Astrocyte (in vitro differentiated cells and primary cell): ENCODE measurements around the gene CFAP97. TPM values are rescaled to one million over a fixed set of nuclear protein-coding genes. Genes with fewer than 3 reads are reported as not detected.

Experiments
- DNase-seq: peaks from one replicate; pipeline ENCODE4 v3.0.0-alpha.2; 2010; ENCODE audit warnings: low read depth
- FAIRE-seq: peaks from 2 replicates; lab custom pipeline; 2011; peaks lifted over from hg19 to GRCh38; lab: Jason Lieb, UNC
- H2AFZ ChIP-seq: 2 replicates; pipeline ENCODE4 v1.6.0; 2012; ENCODE audit warnings: low read depth, low read length, inconsistent platforms
- H3K27ac ChIP-seq: 2 replicates; pipeline ENCODE4 v1.5.1; 2011; ENCODE audit warnings: low read depth, low read length, inconsistent platforms
- H3K27me3 ChIP-seq: 2 replicates; pipeline ENCODE4 v1.6.0; 2011; ENCODE audit warnings: low read length, inconsistent platforms; ENCODE audit not compliant: insufficient read depth
- H3K36me3 ChIP-seq: 2 replicates; pipeline ENCODE4 v1.5.1; 2011; ENCODE audit warnings: low read length, inconsistent platforms; ENCODE audit not compliant: insufficient read depth
- H3K4me1 ChIP-seq: 2 replicates; pipeline ENCODE4 v1.5.1; 2011; ENCODE audit warnings: low read length, inconsistent platforms; ENCODE audit not compliant: insufficient read depth
- H3K4me2 ChIP-seq: 2 replicates; pipeline ENCODE4 v1.6.0; 2012; ENCODE audit warnings: low read length, inconsistent platforms
- H3K4me3 ChIP-seq: 2 replicates; pipeline ENCODE4 v1.5.1; 2011; ENCODE audit warnings: low read depth, mild to moderate bottlenecking, low read length, inconsistent platforms; ENCODE audit not compliant: insufficient read depth
- H3K79me2 ChIP-seq: 2 replicates; pipeline ENCODE4 v1.6.0; 2012; ENCODE audit warnings: mild to moderate bottlenecking, low read length, inconsistent platforms; ENCODE audit not compliant: insufficient read depth
- H3K9ac ChIP-seq: 2 replicates; pipeline ENCODE4 v1.6.0; 2012; ENCODE audit warnings: mild to moderate bottlenecking, low read length, inconsistent platforms
- H3K9me3 ChIP-seq: 2 replicates; pipeline ENCODE4 v1.5.1; 2012; ENCODE audit warnings: low read depth, mild to moderate bottlenecking, low read length, inconsistent platforms; ENCODE audit not compliant: insufficient read depth
- H4K20me1 ChIP-seq: 2 replicates; pipeline ENCODE4 v1.6.0; 2012; ENCODE audit warnings: low read length, inconsistent platforms; ENCODE audit not compliant: insufficient read depth
- H3K27ac Mint-ChIP-seq: one replicate; pipeline ENCODE4 v1.8.0; 2021; ENCODE audit warnings: mild to moderate bottlenecking, mixed read lengths; ENCODE audit not compliant: unreplicated experiment
- H3K27me3 Mint-ChIP-seq: one replicate; pipeline ENCODE4 v1.8.0; 2021; ENCODE audit warnings: low read depth, mixed read lengths; ENCODE audit not compliant: unreplicated experiment
- H3K36me3 Mint-ChIP-seq: one replicate; pipeline ENCODE4 v1.8.0; 2021; ENCODE audit warnings: low read depth, mixed read lengths; ENCODE audit not compliant: unreplicated experiment
- H3K4me1 Mint-ChIP-seq: one replicate; pipeline ENCODE4 v1.8.0; 2021; ENCODE audit warnings: low read depth, mixed read lengths; ENCODE audit not compliant: unreplicated experiment
- H3K4me3 Mint-ChIP-seq: one replicate; pipeline ENCODE4 v1.8.0; 2021; ENCODE audit warnings: mild to moderate bottlenecking, moderate library complexity, mixed read lengths; ENCODE audit not compliant: unreplicated experiment
- H3K9me3 Mint-ChIP-seq: one replicate; pipeline ENCODE4 v1.8.0; 2021; ENCODE audit warnings: mild to moderate bottlenecking, mixed read lengths; ENCODE audit not compliant: unreplicated experiment
- CTCF ChIP-seq: IDR thresholded peaks from 2 replicates; pipeline ENCODE4 v1.5.1; 2011; ENCODE audit warnings: low read depth, mild to moderate bottlenecking, inconsistent platforms, low read length, moderate library complexity; ENCODE audit not compliant: insufficient read depth
- EZH2 ChIP-seq: IDR thresholded peaks from 2 replicates; pipeline ENCODE4 v1.6.1; 2012; ENCODE audit warnings: mild to moderate bottlenecking, low read length, inconsistent platforms; ENCODE audit not compliant: insufficient read depth
- total RNA-seq: library from RNA; stranded (reverse); gene quantifications from 2 replicates; pipeline ENCODE4 v1.2.1, GENCODE V29; 2021

Gene CFAP97
- total RNA-seq, 1 donor from 2014 or later: 22.7 TPM

GRCh38 chr4:185139736-185140135 is 64.1 kb downstream of the CFAP97 start:
- peaks cover 10% of the 10 kb centered on the region for H3K27me3 Mint-ChIP-seq
- Histone ChIP-seq H2AFZ (no peak overlapping the region), H3K4me1 (peaks cover 12% of the 10 kb centered on the region), H3K27me3 (no peaks in the 10 kb centered on the region), H3K9ac (no peak overlapping the region), H3K9me3 (no peaks in the 10 kb centered on the region), H3K27ac (no peak overlapping the region), H3K4me2 (no peak overlapping the region), H3K79me2 (no peaks in the 10 kb centered on the region), H4K20me1 (no peaks in the 10 kb centered on the region), H3K4me3 (no peak overlapping the region), H3K36me3 (no peaks in the 10 kb centered on the region)
- H3K4me3 Mint-ChIP-seq: no peak overlapping the region
- no peak overlapping the region for H3K27ac Mint-ChIP-seq
- H3K9me3 Mint-ChIP-seq: no peaks in the 10 kb centered on the region
- FAIRE-seq: no peak
- H3K4me1 Mint-ChIP-seq: peaks cover 4% of the 10 kb centered on the region
- no peak for TF ChIP-seq CTCF
- no peak for TF ChIP-seq EZH2
- no peak for DNase-seq
- H3K36me3 Mint-ChIP-seq: no peaks in the 10 kb centered on the region

GRCh38 chr4:185138161-185138560 is 65.6 kb downstream of the CFAP97 start:
- Mint-ChIP-seq H3K27me3 (peaks cover 10% of the 10 kb centered on the region), H3K4me1 (peaks cover 2% of the 10 kb centered on the region), H3K36me3 (no peaks in the 10 kb centered on the region), H3K4me3 (no peak overlapping the region), H3K9me3 (no peaks in the 10 kb centered on the region), H3K27ac (no peak overlapping the region)
- TF ChIP-seq EZH2 (no peak), CTCF (no peak)
- Histone ChIP-seq H3K27ac (no peak overlapping the region), H4K20me1 (no peaks in the 10 kb centered on the region), H3K4me3 (no peak overlapping the region), H3K27me3 (no peaks in the 10 kb centered on the region), H3K9me3 (no peaks in the 10 kb centered on the region), H3K9ac (no peak overlapping the region), H3K36me3 (no peaks in the 10 kb centered on the region), H3K4me1 (peaks cover 6% of the 10 kb centered on the region), H3K79me2 (no peaks in the 10 kb centered on the region), H2AFZ (no peak overlapping the region), H3K4me2 (no peak overlapping the region)
- DNase-seq (no peak), FAIRE-seq (no peak)

GRCh38 chr4:185137233-185137925 is 66.4 kb downstream of the CFAP97 start:
- Mint-ChIP-seq H3K9me3 (no peaks in the 10 kb centered on the region), H3K36me3 (no peaks in the 10 kb centered on the region), H3K4me3 (no peak overlapping the region), H3K4me1 (no peaks in the 10 kb centered on the region), H3K27ac (no peak overlapping the region), H3K27me3 (peaks cover 10% of the 10 kb centered on the region)
- Histone ChIP-seq H3K4me2 (no peak overlapping the region), H3K27ac (no peak overlapping the region), H3K4me3 (no peak overlapping the region), H3K9me3 (no peaks in the 10 kb centered on the region), H3K79me2 (no peaks in the 10 kb centered on the region), H3K9ac (no peak overlapping the region), H2AFZ (no peak overlapping the region), H3K4me1 (peaks cover under 1% of the 10 kb centered on the region), H3K27me3 (no peaks in the 10 kb centered on the region), H3K36me3 (no peaks in the 10 kb centered on the region), H4K20me1 (no peaks in the 10 kb centered on the region)
- no peak for DNase-seq
- no peak for FAIRE-seq
- TF ChIP-seq CTCF: no peak
- TF ChIP-seq EZH2: no peak
